Inflammatory macrophage treated with lipopolysaccharide for 4 hours (primary cell): ENCODE data around the gene ARID1B.
A peak's percentile ranks its signal among the peaks of the same experiment; 100 is the strongest.

Experiments
- DNase-seq: peaks from one replicate; pipeline ENCODE4 v3.0.0-alpha.2; 2020

ARID1B gene

GRCh38 chr6:156854466-156855161 is 77.4 kb downstream of the ARID1B start:
- DNase-seq, result no peak

GRCh38 chr6:156857573-156857972 is 80.4 kb downstream of the ARID1B start:
- peak; percentile 35 for DNase-seq

- DNase-seq, result no peak
Observed at GRCh38 chr6:156859686-156860085, 82.5 kb downstream of the ARID1B start.

- peak; percentile 36 for DNase-seq
Observed at GRCh38 chr6:156862711-156863110, 85.5 kb downstream of the ARID1B start.

- DNase-seq, result no peak
Observed at GRCh38 chr6:156863504-156863903, 86.3 kb downstream of the ARID1B start.

- DNase-seq, result no peak
Observed at GRCh38 chr6:156864557-156864956, 87.4 kb downstream of the ARID1B start.

- peak; percentile 93 for DNase-seq
Observed at GRCh38 chr6:156865019-156865629, 87.9 kb downstream of the ARID1B start.

GRCh38 chr6:156866220-156867015 is 89.2 kb downstream of the ARID1B start:
- peak; percentile 59 for DNase-seq

GRCh38 chr6:156867121-156867520 is 89.9 kb downstream of the ARID1B start:
- DNase-seq, result no peak

- DNase-seq, result no peak
Observed at GRCh38 chr6:156868385-156868784, 91.2 kb downstream of the ARID1B start.

GRCh38 chr6:156869980-156870398 is 92.8 kb downstream of the ARID1B start:
- no peak for DNase-seq

- peak; percentile 62 for DNase-seq
Observed at GRCh38 chr6:156870924-156871539, 93.9 kb downstream of the ARID1B start.

GRCh38 chr6:156872903-156873302 is 95.7 kb downstream of the ARID1B start:
- no peak for DNase-seq

- no peak for DNase-seq
Observed at GRCh38 chr6:156873654-156874380, 96.6 kb downstream of the ARID1B start.

GRCh38 chr6:156875062-156875461 is 97.9 kb downstream of the ARID1B start:
- DNase-seq, result no peak

GRCh38 chr6:156876302-156876701 is 99.1 kb downstream of the ARID1B start:
- DNase-seq, result no peak

- DNase-seq, result no peak
Observed at GRCh38 chr6:156877126-156877863, 100.1 kb downstream of the ARID1B start.

GRCh38 chr6:156878681-156879080 is 101.5 kb downstream of the ARID1B start:
- DNase-seq, result peak; percentile 23

GRCh38 chr6:156879186-156879585 is 102.0 kb downstream of the ARID1B start:
- DNase-seq, result no peak

- no peak for DNase-seq
Observed at GRCh38 chr6:156879591-156879990, 102.4 kb downstream of the ARID1B start.

- DNase-seq, result no peak
Observed at GRCh38 chr6:156880913-156881312, 103.7 kb downstream of the ARID1B start.
